ENCODE data around the gene TUB. TPM values are rescaled to one million over a fixed set of nuclear protein-coding genes. Genes with fewer than 3 reads are reported as not detected.

The TUB gene
- total RNA-seq, 4 donors from 2014 or later: 8.2 to 19.0 (median 13.4) TPM

DNA sequence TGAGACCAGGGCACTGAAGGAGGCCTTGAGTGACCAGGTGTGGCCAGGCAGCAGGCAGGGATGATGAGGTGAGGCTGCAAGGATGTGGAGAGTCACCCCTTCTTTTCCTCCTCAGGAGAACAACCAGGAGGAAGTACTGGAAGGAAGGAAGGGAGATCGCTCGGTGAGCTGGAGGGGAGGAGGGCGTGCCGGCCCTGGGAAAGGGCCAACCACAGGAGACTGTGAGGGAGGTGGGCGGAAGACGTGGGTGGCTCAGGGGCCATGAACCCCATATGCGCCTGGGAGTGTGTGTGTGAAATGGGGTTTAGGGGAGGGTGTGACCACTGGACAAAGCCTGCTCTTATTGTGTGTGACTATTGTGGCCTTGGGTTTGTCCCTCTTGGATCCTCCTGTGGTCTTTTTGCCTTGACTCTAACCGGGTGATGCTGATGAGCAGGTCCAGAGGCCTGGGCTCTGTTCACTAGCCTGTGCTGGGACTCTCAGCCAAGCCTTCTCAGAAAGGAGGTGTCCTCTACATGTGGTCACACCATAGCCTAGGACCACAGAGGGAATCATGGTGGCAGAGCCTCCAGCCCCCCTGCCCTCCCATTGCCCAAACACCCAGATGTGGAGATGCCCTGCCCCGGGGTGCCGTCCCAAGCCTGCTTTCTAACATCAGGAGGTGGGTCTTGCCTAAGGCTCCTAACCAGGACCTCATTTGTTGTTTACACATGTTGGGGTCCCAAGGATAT is 41.3 kb upstream of the TUB start:
- no peaks in the 10 kb centered on the region for H3K4me1 ChIP-seq
- TF ChIP-seq, protein P1, sequence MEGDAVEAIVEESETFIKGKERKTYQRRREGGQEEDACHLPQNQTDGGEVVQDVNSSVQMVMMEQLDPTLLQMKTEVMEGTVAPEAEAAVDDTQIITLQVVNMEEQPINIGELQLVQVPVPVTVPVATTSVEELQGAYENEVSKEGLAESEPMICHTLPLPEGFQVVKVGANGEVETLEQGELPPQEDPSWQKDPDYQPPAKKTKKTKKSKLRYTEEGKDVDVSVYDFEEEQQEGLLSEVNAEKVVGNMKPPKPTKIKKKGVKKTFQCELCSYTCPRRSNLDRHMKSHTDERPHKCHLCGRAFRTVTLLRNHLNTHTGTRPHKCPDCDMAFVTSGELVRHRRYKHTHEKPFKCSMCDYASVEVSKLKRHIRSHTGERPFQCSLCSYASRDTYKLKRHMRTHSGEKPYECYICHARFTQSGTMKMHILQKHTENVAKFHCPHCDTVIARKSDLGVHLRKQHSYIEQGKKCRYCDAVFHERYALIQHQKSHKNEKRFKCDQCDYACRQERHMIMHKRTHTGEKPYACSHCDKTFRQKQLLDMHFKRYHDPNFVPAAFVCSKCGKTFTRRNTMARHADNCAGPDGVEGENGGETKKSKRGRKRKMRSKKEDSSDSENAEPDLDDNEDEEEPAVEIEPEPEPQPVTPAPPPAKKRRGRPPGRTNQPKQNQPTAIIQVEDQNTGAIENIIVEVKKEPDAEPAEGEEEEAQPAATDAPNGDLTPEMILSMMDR (IDR thresholded peaks at IDR 0.05): no peak
- TF ChIP-seq POLR2A (IDR thresholded peaks at IDR 0.05): no peak
- TF ChIP-seq POLR2AphosphoS5 (IDR thresholded peaks at IDR 0.05): no peak
- TF ChIP-seq EP300 (IDR thresholded peaks at IDR 0.05): no peak

DNA sequence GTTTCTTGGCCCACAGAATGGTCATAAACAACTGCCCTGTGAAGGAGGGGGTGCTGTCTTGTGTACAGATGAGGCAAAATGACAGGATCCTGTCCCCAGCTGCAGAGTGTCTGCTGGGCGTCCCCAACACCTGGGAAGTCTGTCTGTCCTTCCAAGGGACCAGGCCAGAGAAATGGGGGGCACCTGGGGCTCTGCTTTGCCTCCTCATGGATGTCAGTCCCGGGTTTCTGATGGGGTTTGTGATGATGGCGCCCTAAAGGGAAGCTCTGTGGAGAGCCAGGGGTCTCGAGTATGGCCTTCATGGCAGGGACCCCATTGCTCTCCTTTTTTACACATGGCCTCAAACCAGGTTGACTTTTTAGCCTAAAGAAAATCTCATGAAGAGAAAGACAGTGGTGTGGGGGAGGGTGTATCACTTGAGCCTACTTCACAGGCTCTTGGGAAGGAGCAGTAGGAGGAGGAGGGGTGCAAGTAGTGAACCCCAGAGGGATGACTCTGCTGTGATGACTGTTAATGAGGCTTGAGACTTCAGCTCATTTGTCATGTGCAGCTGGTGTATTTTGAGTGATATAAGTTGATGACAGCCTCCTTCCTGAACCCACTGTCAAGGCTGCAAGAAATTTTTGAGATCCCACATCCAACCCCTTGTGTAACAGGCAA is 40.6 kb upstream of the TUB start:
- no CpG with 5 or more reads among the region's 4 CpGs for WGBS, 2 donors (ENCODE audit: low coverage in 1 of 2)
- H3K36me3 ChIP-seq: no peaks in the 10 kb centered on the region

More for the DNA sequence above, 41.3 kb upstream of the TUB start:
- H3K4me3 ChIP-seq: no peak overlapping the region
- H3K36me3 ChIP-seq: no peaks in the 10 kb centered on the region
- no peak for ATAC-seq
- 78% methylated on average over 7 of the region's 10 CpGs; no CpG with 5 or more reads in 1 of the 2 donors for WGBS, 2 donors (ENCODE audit: low coverage in 1 of 2)
- H3K27ac ChIP-seq: no peak overlapping the region
- H3K9me3 ChIP-seq: no peaks in the 10 kb centered on the region
- H3K27me3 ChIP-seq: no peaks in the 10 kb centered on the region

DNA sequence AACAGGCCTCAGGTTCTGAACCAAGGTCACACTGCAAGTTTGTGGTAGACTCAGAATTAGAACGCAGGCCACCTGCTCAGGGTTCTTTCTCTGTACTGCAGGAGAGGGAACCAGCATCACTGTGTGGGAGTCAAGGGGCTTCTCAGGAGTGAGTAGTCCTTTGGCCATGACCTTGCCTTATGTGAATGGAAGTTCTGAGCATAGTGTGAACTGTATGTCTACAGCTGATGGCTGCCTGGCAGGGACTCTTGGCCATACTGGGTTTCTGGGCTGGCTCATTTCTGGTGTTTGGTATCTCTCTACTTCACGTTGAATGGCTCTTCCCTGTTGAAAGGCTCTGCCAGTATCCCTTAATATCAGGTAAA is 40.1 kb upstream of the TUB start:
- no peaks in the 10 kb centered on the region for H3K4me1 ChIP-seq
- no peaks in the 10 kb centered on the region for H3K27me3 ChIP-seq
- 100% methylated on average over 1 of the region's 2 CpGs; no CpG with 5 or more reads in 1 of the 2 donors for WGBS, 2 donors (ENCODE audit: low coverage in 1 of 2)
- no peak for TF ChIP-seq EP300 (IDR thresholded peaks at IDR 0.05)
- no peaks in the 10 kb centered on the region for H3K36me3 ChIP-seq
- H3K4me3 ChIP-seq: no peak overlapping the region
- no peak for ATAC-seq
- no peak overlapping the region for H3K27ac ChIP-seq
- no peaks in the 10 kb centered on the region for H3K9me3 ChIP-seq

More for the DNA sequence above, 40.6 kb upstream of the TUB start:
- TF ChIP-seq, protein P1 (IDR thresholded peaks at IDR 0.05): no peak
- TF ChIP-seq POLR2AphosphoS5 (IDR thresholded peaks at IDR 0.05) (no peak), POLR2A (IDR thresholded peaks at IDR 0.05) (no peak), EP300 (IDR thresholded peaks at IDR 0.05) (no peak)
- Histone ChIP-seq H3K4me1 (no peaks in the 10 kb centered on the region), H3K4me3 (no peak overlapping the region), H3K27ac (no peak overlapping the region), H3K9me3 (no peaks in the 10 kb centered on the region), H3K27me3 (no peaks in the 10 kb centered on the region)
- no peak for ATAC-seq

- Histone ChIP-seq H3K27ac (no peak overlapping the region), H3K9me3 (no peaks in the 10 kb centered on the region), H3K4me1 (no peaks in the 10 kb centered on the region), H3K27me3 (no peaks in the 10 kb centered on the region), H3K4me3 (no peak overlapping the region), H3K36me3 (no peaks in the 10 kb centered on the region)
- ATAC-seq: no peak
- TF ChIP-seq, protein P1 (IDR thresholded peaks at IDR 0.05): no peak
- TF ChIP-seq POLR2A (IDR thresholded peaks at IDR 0.05) (no peak), EP300 (IDR thresholded peaks at IDR 0.05) (no peak), POLR2AphosphoS5 (IDR thresholded peaks at IDR 0.05) (no peak)
- WGBS, 2 donors (ENCODE audit: low coverage in 1 of 2): 93 to 96% methylated on average over 3 of the region's 4 CpGs
These were observed 39.4 kb upstream of the TUB start for GRCh38 chr11:8041576-8041975.

- TF ChIP-seq, protein P1 (IDR thresholded peaks at IDR 0.05): no peak
- TF ChIP-seq EP300 (IDR thresholded peaks at IDR 0.05) (no peak), POLR2AphosphoS5 (IDR thresholded peaks at IDR 0.05) (no peak), POLR2A (IDR thresholded peaks at IDR 0.05) (no peak)
- H3K4me3 ChIP-seq: no peak overlapping the region
- WGBS, 2 donors (ENCODE audit: low coverage in 1 of 2): 56 to 57% methylated on average over 2 of the region's 2 CpGs
- no peaks in the 10 kb centered on the region for H3K36me3 ChIP-seq
- H3K27me3 ChIP-seq: no peaks in the 10 kb centered on the region
- peak; percentile 36 for ATAC-seq
- H3K9me3 ChIP-seq: no peaks in the 10 kb centered on the region
- no peaks in the 10 kb centered on the region for H3K4me1 ChIP-seq
- H3K27ac ChIP-seq: no peak overlapping the region
These were observed 37.3 kb upstream of the TUB start for GRCh38 chr11:8043756-8044155.
